Measurements from ENCODE around the gene TP53I13. TPM values are rescaled to one million over a fixed set of nuclear protein-coding genes. Genes with fewer than 3 reads are reported as not detected.
A peak's percentile ranks its signal among the peaks of the same experiment; 100 is the strongest.

TP53I13 gene
- total and polyA plus RNA-seq, 2 of the 4 experiments (the other 2 are of a cell fraction), result 22.0 to 48.3 TPM

DNA sequence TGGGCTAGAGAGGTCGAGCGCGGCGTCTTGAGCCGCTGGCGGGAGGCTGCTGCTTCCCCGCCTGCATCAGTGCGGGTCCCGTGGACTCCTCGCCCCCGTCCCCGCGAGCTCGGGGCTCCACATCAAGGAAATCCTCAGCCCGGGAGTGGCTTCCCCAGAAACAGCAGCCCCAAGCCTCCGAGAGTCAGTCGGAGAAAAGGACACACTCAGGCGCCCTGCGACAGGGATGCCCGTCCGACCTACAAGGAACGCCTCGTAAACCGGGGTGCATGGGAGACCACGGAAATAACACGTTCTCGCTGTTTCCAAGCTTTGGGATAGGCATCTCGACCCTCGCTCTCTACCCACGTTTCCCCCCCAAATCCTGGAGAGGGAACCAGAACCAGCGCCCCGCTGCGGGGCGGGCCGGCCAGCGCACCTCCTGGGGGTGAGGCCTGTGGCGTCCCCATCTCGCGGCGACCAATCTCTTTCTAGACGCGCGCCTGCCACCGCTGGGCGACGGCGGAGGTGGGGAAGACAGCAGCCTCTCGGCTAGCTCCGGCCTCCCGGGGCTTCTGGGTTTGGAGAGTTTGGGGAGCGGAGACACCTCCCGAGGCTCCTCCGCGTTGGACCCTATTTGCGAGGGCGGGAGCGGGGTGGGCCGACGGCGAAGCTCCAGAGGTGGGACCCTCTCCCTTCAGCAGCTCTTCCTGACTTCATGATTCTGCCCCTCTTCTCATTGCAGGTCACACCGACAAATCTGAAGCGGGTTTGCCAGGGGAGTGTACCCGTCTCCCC, 759 bp upstream of the TP53I13 start:
- Histone ChIP-seq H3K36me3 (ENCODE audit: control insufficient read depth, insufficient read depth, low read length) (peaks cover 9% of the 10 kb centered on the region; the same call in 1 of the 2 replicates), H3K4me3 (ENCODE audit: insufficient read depth, low read depth, low read length) (peak overlapping the region; percentile 97), H3K4ac (ENCODE audit: low read depth, low read length) (peak overlapping the region; percentile 69), H3K9me1 (ENCODE audit: insufficient read depth, low read length) (peaks cover 2% of the 10 kb centered on the region; the same call in 1 of the 2 replicates), H3K4me1 (ENCODE audit: control insufficient read depth, insufficient read depth, low read length) (peaks cover 8% of the 10 kb centered on the region), H3K18ac (ENCODE audit: low read depth, low read length) (no peak overlapping the region), H3K9me3 (ENCODE audit: control insufficient read depth, insufficient read depth, low read length) (no peaks in the 10 kb centered on the region), H2AFZ (replicated peaks; ENCODE audit: low read length, poor library complexity) (peak overlapping the region; percentile 96), H3K79me1 (ENCODE audit: low read depth in 1 of 2, low read length in 2 of 2) (peaks cover 5 to 37% of the 10 kb centered on the region in 2 experiments), H3K4me2 (ENCODE audit: low read depth, low read length) (peak overlapping the region; percentile 92), H4K20me1 (ENCODE audit: insufficient read depth, low read length) (no peaks in the 10 kb centered on the region), H4K91ac (ENCODE audit: insufficient read depth, low read depth, low read length) (peak overlapping the region; percentile 31), H3K23ac (ENCODE audit: low read depth, low read length) (peak overlapping the region; percentile 79), H3K14ac (replicated peaks; ENCODE audit: low read depth, low read length) (peak overlapping the region; percentile 85), H3K56ac (ENCODE audit: extremely low read depth, insufficient read depth, low read length) (peak overlapping the region; percentile 52; the same call in 1 of the 2 replicates), H2AK5ac (ENCODE audit: low read depth, low read length) (peak overlapping the region; percentile 41; the same call in 1 of the 2 replicates), H2BK20ac (ENCODE audit: low read depth, low read length) (no peak overlapping the region), H2BK120ac (ENCODE audit: low read depth, low read length) (no peak overlapping the region), H4K5ac (ENCODE audit: low read depth, low read length) (peak overlapping the region; percentile 58; the same call in 1 of the 2 replicates), H2BK5ac (ENCODE audit: low read depth, low read length, poor library complexity, severe bottlenecking) (peak overlapping the region; percentile 63), H3K9ac (ENCODE audit: low read depth, low read length) (peak overlapping the region; percentile 62), H2BK15ac (ENCODE audit: low read depth, low read length) (no peak overlapping the region), H4K8ac (ENCODE audit: low read depth in 2 of 2, low read length in 2 of 2) (peak overlapping the region; percentile 67 to 87; a peak in 3 of 4 replicates), H2AK9ac (replicated peaks; ENCODE audit: low read depth, low read length, poor library complexity) (peak overlapping the region; percentile 68), H3K27ac (ENCODE audit: insufficient read depth, low read length) (peak overlapping the region; percentile 78), H3K27me3 (ENCODE audit: control insufficient read depth, insufficient read depth, low read length) (no peaks in the 10 kb centered on the region)
- in situ Hi-C loops (cut with MboI; ENCODE audit: low sequenced_read_pairs), result no loop called here
- TSS peak; percentile 65 for BruUV-seq (replicated peaks)
- peak; percentile 25 for DNase-seq
- peak; percentile 41 for ATAC-seq (ENCODE audit: low read depth)
- intact Hi-C loops (cut with micrococcal nuclease), result loop anchor here (1.0 to 10.0 kb wide), 2 partner anchors 198 to 423 kb away; no protein-coding TSS in a partner anchor
- CTCF ChIA-PET, result interaction anchor here (0.7 to 1.2 kb wide), 2 partner anchors 198 to 524 kb away, joined by 3 read pairs; no protein-coding TSS in a partner anchor
- TF ChIP-seq CTCF (conservative IDR thresholded peaks at IDR 0.05; ENCODE audit: low read depth, low read length) (0 out of 2 replicates have a peak, but pooled peaks have one; percentile 18), FOS (IDR thresholded peaks at IDR 0.05; ENCODE audit: low read depth, low read length) (no peak)
- WGBS, 2 experiments (ENCODE audit: extremely low coverage in 2 of 2, insufficient read length in 1 of 2), result 0% methylated on average over 18 of the region's 63 CpGs; no CpG with 5 or more reads in 1 of the 2 experiments
- POLR2A ChIA-PET (ENCODE audit: unreplicated experiment), result no interaction called here
- dilution Hi-C loops (cut with HindIII; ENCODE audit: low sequenced_read_pairs, unreplicated experiment), result no loop called here

Data from IMR-90 (cell line).